HG03139 (cell line): ENCODE measurements around the gene F13B.
"Not testable (repeated sequence)": the region's sequence is repeated elsewhere in the genome, so short reads cannot be mapped to it uniquely, and the experiment has no call there.

Experiments
- ATAC-seq: cut with Tn5 transposase; IDR thresholded peaks from one replicate; pipeline ENCODE4 v1.9.1; 2021; ENCODE audit not compliant: unreplicated experiment

F13B gene

GRCh38 chr1:197042676-197043341 lies 24.3 kb downstream of the F13B start:
- ATAC-seq: no peak

- no peak for ATAC-seq
Observed at GRCh38 chr1:197041486-197042353, 25.3 kb downstream of the F13B start.

GRCh38 chr1:197036861-197037260 lies 30.2 kb downstream of the F13B start:
- no peak for ATAC-seq

- not testable (repeated sequence) for ATAC-seq
Observed at GRCh38 chr1:197034631-197035339, 32.3 kb downstream of the F13B start.

DNA sequence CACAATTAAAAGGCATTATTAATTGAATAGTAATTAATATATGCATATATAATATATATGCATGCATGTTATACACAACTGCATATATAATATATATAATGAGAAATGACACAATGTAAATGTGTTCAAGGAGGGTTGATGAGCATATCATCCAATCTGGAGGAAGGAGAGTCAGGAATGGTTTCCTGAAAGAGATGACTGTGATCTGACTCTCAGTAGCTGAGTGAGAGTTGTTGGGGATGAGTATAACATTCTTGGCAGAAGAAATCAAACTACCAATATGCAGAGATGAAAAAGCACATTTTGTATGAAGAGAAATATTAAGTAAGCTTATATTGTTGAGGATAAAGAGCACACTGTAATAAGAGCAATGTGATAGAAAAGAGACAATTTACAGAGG lies 37.3 kb downstream of the F13B start:
- no peak for ATAC-seq

DNA sequence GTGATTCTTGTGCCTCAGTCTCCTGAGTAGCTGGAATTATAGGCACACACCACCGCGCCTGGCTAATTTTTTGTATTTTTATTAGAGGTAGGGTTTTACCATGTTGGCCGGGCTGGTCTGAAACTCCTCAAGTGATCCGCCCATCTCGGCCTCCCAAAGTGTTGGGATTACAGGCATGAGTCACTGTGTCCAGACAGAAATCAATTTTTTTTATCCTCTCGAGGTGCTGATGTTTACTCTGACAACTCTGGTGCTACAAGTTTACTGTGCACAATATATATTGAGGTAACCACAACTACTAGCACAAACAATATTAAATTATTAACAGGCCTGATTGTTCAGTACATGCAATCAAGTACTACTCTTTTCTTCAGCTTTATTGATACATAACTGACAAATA lies 39.7 kb downstream of the F13B start:
- no peak for ATAC-seq

DNA sequence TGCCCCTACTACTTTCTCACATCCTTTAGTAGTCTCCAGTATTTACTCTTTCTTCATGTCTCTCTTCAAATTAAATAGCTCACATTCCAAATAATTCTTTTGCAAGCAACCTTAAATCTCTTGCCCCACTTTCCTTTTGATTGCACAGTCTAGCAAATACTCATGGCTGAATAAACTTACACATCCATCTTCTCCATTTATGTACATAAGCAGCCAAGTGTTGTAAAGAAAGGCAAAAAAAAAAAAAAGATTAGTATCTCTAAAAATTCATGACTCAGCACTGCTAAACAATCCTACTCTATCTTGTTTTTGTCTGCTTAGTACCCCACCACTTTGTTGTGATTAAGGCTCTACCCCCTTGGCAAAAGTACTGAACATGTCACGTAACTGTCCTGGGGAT lies 42.6 kb downstream of the F13B start:
- ATAC-seq: no peak

DNA sequence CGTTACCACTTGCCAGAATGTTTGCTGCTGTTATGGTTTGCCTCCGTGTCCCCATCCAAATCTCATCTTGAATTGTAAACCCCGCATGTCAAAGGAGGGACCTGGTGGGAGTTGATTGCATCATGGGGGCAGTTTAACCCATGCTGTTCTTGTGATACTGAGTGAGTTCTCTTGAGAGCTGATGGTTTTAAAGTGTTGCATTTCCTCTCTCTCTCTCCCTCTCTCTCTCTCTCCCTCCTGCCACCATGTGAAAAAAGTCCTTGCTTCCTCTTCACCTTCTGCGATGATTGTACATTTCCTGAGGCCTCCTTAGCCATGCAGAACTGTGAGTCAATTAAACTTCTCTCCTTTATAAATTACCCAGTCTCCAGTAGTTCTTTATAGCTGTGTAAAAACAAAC lies 45.3 kb downstream of the F13B start:
- ATAC-seq: no peak

GRCh38 chr1:197017558-197018146 lies 49.4 kb downstream of the F13B start:
- ATAC-seq: no peak

DNA sequence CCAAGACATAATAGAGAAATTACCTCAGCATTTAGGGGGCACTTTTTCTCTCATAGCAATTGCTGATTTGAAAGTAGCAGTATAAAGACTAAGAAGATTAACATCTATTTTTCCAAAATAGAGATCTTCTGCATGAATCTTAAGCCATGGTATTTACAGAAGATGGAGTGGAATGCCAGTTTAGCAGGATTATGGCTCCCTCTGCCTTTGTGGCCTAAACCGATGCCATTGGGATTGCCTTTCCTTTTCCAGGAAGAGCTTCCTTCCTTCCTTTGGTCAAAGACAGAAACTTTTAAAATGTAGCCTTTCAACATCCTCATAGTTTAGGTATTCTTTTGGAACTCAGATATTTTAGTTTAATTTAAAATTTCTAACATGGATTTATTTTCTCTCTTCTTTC lies 50.3 kb downstream of the F13B start:
- ATAC-seq: no peak

DNA sequence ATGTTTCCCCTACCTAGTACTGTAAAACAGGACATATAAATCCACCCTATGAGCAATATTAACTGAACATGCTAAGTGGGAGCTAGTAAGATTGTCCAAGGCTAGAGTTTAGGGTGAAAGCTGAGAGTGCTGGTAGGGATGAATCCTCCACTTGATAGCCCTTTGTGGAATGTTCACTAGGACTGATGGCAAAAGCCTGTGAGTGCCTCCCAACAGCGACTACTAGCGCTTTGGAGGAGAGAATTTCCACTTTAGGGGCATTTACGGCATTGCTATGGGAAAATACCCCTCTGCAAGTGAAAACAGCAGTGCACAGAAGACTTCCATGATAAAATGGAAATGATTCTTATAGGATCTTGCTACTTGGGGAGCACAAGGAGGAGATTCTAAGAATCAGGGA lies 53.8 kb downstream of the F13B start:
- ATAC-seq: no peak

DNA sequence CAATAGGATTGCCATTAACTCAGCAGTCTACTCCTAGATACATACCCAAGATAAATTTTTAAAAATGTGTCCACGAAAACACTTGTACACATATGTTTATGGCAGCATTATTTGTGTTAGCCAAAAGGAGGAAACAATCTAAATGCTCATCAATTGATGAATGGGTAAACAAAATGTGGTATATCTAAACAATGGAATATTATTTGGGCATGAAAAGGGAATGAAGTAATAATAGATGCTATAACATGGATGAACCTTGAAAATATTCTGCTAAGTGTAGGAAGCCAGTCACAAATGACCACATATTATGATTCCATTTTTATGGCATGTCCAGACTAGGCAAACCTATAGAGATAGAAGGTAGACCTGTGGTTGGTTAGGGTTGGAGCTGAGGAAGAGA lies 55.4 kb downstream of the F13B start:
- ATAC-seq: no peak

DNA sequence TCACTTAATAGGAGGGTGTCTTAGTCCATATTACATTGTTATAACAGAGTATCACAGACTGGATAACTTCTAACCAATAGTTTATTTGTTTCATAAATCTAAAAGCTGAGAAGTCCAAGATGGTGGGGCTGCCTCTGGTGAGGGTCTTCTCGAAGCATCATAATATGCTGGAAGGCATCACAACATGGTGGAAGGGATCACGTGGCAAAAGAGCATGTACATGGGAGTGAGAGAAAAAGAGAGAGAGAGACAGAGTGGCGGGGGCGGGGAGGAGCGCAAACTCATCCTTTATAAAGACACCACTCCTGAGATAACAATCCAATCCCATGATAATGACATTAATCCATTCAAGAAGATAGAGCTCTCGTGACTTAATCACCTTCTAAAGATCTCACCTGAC lies 58.2 kb downstream of the F13B start:
- ATAC-seq: no peak

DNA sequence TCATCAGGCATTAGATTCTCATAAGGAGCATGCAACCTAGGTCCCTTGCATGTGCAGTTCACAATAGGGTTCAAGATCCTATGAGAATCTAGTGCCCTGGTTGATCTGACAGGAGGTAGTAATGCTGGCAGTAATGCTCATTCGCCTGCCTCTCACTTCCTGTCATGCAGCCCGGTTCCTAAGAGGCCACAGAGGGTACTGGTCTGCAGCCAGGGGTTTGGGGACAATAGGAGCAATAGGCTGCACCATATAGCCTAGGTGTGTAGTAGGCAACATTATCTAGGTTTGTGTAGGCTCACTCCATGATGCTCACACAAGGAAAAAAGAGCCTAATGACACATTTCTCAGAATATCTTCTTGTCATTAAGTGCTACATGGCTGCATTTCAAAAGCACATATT lies 63.9 kb downstream of the F13B start:
- no peak for ATAC-seq

DNA sequence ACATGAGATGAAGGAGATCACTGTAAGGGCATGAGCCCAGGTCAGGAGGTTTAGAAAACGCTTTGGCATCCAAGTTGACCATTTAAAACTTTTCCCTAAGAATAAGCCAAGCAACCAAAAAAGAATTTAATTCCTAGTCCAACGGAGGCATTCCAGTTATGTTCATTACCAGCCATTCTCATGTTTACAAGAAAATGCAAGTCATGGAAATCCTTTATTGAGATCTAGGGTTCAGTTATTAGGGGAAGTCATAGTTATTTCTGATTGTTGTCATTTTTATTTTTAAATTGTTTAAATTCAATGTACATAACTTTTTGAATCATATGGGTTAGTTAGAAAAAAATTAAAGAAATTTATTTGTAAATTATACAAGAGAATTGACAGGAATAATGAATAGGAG lies 65.2 kb downstream of the F13B start:
- no peak for ATAC-seq

DNA sequence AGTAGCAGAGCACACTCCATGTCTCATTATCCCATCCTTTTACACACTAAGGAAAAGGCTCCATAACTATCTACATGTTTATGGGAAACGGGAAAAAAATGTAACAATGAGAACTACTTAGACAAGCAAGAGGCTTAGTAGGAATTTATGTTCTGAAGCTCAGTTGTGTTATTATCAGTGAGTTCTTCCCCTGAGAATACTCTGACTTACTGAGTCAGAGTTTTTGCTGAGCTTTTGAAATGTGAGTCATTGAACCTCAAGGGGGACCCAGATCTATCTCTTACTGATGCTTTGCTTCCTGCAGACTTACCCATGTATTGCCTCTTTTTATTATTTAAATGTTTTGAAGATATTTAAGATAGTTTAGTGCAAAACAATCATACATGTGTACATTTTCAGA lies 69.6 kb downstream of the F13B start:
- no peak for ATAC-seq

GRCh38 chr1:196993916-196994315 lies 73.1 kb downstream of the F13B start:
- no peak for ATAC-seq

- ATAC-seq: not testable (repeated sequence)
Observed at GRCh38 chr1:196991919-196992651, 75.0 kb downstream of the F13B start.
